GM10266 (cell line): ENCODE measurements around the gene RNASE13.

Experiments
- DNase-seq: peaks from one replicate; pipeline ENCODE4 v3.0.0; 2012; ENCODE audit errors: extremely low spot score
- TF ChIP-seq, protein P1 (sequence below): IDR thresholded peaks from 2 replicates; pipeline ENCODE4 v1.5.1; 2012; ENCODE audit warnings: mild to moderate bottlenecking, low read depth; ENCODE audit not compliant: control insufficient read depth, insufficient read depth; ENCODE audit errors: missing control alignments

The RNASE13 gene, protein sequence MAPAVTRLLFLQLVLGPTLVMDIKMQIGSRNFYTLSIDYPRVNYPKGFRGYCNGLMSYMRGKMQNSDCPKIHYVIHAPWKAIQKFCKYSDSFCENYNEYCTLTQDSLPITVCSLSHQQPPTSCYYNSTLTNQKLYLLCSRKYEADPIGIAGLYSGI

GRCh38 chr14:21034707-21035106 lies at the start of gene RNASE13:
RNASE13 (minus strand) TSS chr14:21034807; CDS start chr14:21034288, 519 bp downstream.
- TF ChIP-seq, protein P1, sequence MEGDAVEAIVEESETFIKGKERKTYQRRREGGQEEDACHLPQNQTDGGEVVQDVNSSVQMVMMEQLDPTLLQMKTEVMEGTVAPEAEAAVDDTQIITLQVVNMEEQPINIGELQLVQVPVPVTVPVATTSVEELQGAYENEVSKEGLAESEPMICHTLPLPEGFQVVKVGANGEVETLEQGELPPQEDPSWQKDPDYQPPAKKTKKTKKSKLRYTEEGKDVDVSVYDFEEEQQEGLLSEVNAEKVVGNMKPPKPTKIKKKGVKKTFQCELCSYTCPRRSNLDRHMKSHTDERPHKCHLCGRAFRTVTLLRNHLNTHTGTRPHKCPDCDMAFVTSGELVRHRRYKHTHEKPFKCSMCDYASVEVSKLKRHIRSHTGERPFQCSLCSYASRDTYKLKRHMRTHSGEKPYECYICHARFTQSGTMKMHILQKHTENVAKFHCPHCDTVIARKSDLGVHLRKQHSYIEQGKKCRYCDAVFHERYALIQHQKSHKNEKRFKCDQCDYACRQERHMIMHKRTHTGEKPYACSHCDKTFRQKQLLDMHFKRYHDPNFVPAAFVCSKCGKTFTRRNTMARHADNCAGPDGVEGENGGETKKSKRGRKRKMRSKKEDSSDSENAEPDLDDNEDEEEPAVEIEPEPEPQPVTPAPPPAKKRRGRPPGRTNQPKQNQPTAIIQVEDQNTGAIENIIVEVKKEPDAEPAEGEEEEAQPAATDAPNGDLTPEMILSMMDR, result no peak

DNA sequence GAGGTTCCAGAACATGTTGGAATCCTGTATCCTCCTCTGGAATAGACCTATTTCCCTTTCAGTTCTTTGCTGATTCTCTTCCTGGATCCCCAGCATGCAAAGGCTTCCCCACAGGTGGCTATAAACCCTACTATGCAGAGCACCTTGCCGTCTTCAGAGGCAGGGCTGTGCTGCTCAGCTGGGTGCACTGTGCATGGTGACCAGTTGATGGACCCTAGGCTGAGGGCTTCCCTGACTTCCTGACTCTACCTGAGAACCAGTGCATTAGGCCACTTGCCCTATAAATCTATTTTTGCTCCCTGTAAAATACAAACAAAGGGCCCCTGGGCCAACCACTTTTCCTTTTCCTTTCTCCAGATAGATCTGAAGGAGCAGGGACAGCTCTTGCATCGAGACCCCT lies 49.8 kb upstream of the RNASE13 start:
- DNase-seq, result no peak
- TF ChIP-seq, protein P1, result no peak

More at GRCh38 chr14:21034707-21035106, at the start of gene RNASE13:
- DNase-seq, result no peak

DNA sequence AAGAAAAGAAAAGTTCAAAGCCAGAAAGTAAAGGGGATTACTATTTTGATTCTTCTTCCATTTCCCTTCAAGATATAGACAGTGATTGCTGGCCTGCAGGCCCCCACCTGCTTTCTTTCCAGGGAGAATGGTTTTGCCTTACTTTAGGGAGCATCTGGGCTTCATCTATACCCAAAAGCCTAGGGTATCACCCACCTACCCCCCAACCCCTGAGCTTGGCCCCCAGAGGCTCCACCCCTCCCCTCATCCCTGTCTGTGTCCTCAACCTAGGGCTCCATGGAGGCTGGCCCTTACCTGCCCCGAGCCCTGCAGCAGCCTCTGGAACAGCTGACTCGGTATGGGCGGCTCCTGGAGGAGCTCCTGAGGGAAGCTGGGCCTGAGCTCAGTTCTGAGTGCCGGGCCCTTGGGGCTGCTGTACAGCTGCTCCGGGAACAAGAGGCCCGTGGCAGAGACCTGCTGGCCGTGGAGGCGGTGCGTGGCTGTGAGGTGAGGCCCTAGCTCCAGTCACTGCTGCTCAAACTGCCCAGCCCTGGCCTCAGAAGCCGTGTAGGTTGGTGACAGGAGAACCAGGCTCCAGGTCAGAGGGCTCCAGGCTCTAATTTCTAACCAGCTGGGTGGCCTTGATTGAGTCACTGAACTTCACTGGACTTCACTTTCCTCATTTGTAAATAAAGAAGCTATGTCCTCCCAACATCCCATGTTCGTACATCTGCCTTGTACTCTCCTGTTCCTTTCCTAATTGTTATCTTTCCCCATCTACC lies 49.1 kb upstream of the RNASE13 start:
- TF ChIP-seq, protein P1, result no peak
- DNase-seq, result no peak

DNA sequence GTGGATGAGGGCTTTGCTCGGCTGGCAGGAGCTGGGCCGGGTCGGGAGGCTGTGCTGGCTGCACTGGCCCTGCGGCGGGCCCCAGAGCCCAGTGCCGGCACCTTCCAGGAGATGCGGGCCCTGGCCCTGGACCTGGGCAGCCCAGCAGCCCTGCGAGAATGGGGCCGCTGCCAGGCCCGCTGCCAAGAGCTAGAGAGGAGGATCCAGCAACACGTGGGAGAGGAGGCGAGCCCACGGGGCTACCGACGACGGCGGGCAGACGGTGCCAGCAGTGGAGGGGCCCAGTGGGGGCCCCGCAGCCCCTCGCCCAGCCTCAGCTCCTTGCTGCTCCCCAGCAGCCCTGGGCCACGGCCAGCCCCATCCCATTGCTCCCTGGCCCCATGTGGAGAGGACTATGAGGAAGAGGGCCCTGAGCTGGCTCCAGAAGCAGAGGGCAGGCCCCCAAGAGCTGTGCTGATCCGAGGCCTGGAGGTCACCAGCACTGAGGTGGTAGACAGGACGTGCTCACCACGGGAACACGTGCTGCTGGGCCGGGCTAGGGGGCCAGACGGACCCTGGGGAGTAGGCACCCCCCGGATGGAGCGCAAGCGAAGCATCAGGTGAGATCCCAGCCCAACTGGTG lies 47.0 kb upstream of the RNASE13 start:
- TF ChIP-seq, protein P1, result no peak
- no peak for DNase-seq

- DNase-seq, result no peak
- TF ChIP-seq, protein P1, result no peak
Observed at GRCh38 chr14:21078726-21079125, 44.1 kb upstream of the RNASE13 start.

DNA sequence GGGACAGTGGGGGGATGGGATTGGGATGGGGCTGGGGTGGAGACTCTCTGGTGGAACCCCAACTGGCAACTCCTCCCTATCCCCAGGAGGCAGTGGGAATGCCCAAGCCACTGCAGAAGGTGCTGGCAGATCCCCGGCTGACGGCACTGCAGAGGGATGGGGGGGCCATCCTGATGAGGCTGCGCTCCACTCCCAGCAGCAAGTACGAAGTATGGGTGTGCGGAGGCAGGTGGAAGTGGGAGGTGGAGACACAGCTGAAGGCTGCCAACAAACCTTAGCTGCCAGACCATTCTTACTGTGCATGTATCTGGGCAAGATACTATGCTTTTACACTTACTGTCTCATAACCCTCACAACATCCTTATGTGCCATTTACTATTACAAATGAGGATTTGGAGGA lies 43.7 kb upstream of the RNASE13 start:
- no peak for DNase-seq
- TF ChIP-seq, protein P1, result no peak

- no peak for DNase-seq
- TF ChIP-seq, protein P1, result no peak
Observed at GRCh38 chr14:21077672-21078071, 43.1 kb upstream of the RNASE13 start.
